ENCODE results near the gene PARD3. TPM values are rescaled to one million over a fixed set of nuclear protein-coding genes. Genes with fewer than 3 reads are reported as not detected.
"Not testable (repeated sequence)": the region's sequence is repeated elsewhere in the genome, so short reads cannot be mapped to it uniquely, and the experiment has no call there.

PARD3 gene
- total RNA-seq, 2 experiments from 2014 or later, result 0.29 to 0.94 TPM

DNA sequence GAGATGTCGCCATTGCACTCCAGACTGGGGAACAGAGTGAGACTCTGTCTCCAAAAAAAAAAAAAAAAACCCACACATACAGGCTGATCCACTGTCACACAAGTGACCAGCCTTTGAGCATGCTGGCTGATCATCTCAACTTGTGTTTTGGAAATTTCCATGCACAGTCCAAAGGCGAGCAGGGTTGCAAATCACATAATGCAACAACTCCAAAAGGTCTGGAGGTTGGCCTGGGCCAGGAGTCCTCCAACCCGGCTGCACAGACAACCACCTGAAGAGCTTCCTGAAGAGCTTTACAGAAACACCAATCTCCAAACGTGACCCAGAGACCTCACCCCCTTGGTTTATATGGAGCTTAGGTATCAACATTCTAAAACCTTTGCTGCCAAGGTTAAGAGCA lies 16.4 kb downstream of the PARD3 start:
- ATAC-seq (no peak), DNase-seq (no peak)
- CTCF ChIA-PET, result no interaction called here
- Mint-ChIP-seq H3K27me3 (no peaks in the 10 kb centered on the region), H3K9me3 (ENCODE audit: low read depth) (no peaks in the 10 kb centered on the region), H3K4me3 (no peak overlapping the region), H3K36me3 (no peaks in the 10 kb centered on the region), H3K4me1 (no peaks in the 10 kb centered on the region), H3K27ac (no peak overlapping the region)

DNA sequence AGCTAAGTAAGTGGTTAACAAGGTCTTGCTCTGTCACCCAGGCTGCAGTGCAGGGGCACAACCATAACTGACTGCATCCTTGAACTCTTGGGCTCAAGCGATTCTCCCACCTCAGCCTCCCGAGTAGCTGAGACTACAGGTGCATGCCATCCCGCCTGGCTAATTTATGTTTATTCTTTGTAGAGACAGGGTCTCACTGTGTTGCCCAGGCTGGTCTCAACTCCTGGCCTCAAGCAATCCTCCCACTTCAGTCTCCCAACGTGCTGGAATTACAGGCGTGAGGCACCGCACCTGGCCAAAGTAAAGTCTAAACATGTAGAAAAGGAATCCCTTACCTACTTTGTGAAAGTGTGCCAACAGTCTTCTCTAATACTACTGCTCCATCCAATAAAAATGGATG lies 17.9 kb downstream of the PARD3 start:
- CTCF ChIA-PET, result no interaction called here
- DNase-seq (no peak), ATAC-seq (no peak)
- Mint-ChIP-seq H3K4me3 (no peak overlapping the region), H3K36me3 (no peaks in the 10 kb centered on the region), H3K4me1 (no peaks in the 10 kb centered on the region), H3K27me3 (no peaks in the 10 kb centered on the region), H3K9me3 (ENCODE audit: low read depth) (no peaks in the 10 kb centered on the region), H3K27ac (no peak overlapping the region)

GRCh38 chr10:34796133-34796532 lies 19.0 kb downstream of the PARD3 start:
- no peaks in the 10 kb centered on the region for H3K36me3 Mint-ChIP-seq
- no peaks in the 10 kb centered on the region for H3K4me1 Mint-ChIP-seq
- H3K4me3 Mint-ChIP-seq, result no peak overlapping the region
- ATAC-seq, result no peak
- H3K27me3 Mint-ChIP-seq, result no peaks in the 10 kb centered on the region
- no peak overlapping the region for H3K27ac Mint-ChIP-seq
- H3K9me3 Mint-ChIP-seq (ENCODE audit: low read depth), result no peaks in the 10 kb centered on the region
- no peak for DNase-seq
- CTCF ChIA-PET, result no interaction called here

GRCh38 chr10:34795334-34795733 lies 19.8 kb downstream of the PARD3 start:
- DNase-seq, result no peak
- H3K27me3 Mint-ChIP-seq, result no peaks in the 10 kb centered on the region
- H3K4me3 Mint-ChIP-seq, result no peak overlapping the region
- CTCF ChIA-PET, result no interaction called here
- no peaks in the 10 kb centered on the region for H3K9me3 Mint-ChIP-seq (ENCODE audit: low read depth)
- H3K4me1 Mint-ChIP-seq, result no peaks in the 10 kb centered on the region
- ATAC-seq, result no peak
- H3K27ac Mint-ChIP-seq, result no peak overlapping the region
- no peaks in the 10 kb centered on the region for H3K36me3 Mint-ChIP-seq

DNA sequence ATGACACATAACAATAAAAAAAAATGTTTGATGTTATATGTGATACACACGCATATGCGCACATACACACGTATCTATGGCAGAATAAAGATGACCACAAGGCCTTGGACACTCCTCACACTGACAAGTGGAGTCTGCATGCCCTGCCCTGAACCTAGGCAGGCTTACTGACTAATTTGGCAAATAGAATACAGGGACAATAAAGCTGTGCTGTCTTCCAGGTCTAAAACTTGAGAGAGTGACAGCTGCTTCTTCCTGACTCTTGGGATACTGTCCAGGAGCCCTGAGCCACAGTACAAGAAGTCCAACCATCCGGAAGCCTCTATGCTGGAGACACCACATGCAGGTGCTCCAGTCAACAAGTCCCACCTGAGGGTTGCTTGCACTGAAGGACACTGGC lies 20.3 kb downstream of the PARD3 start:
- Mint-ChIP-seq H3K4me3 (no peak overlapping the region), H3K9me3 (ENCODE audit: low read depth) (no peaks in the 10 kb centered on the region), H3K36me3 (no peaks in the 10 kb centered on the region), H3K27me3 (no peaks in the 10 kb centered on the region), H3K4me1 (no peaks in the 10 kb centered on the region), H3K27ac (no peak overlapping the region)
- no peak for DNase-seq
- ATAC-seq, result no peak
- CTCF ChIA-PET, result no interaction called here

- H3K27me3 Mint-ChIP-seq; ATAC-seq; H3K9me3 Mint-ChIP-seq (ENCODE audit: low read depth); H3K4me1 Mint-ChIP-seq; H3K36me3 Mint-ChIP-seq; H3K27ac Mint-ChIP-seq; CTCF ChIA-PET; DNase-seq; H3K4me3 Mint-ChIP-seq: not testable (repeated sequence)
Observed at GRCh38 chr10:34793581-34793980, 21.5 kb downstream of the PARD3 start.

- ATAC-seq, result no peak
- Mint-ChIP-seq H3K36me3 (no peaks in the 10 kb centered on the region), H3K9me3 (ENCODE audit: low read depth) (no peaks in the 10 kb centered on the region), H3K27ac (no peak overlapping the region), H3K4me3 (no peak overlapping the region), H3K27me3 (no peaks in the 10 kb centered on the region), H3K4me1 (no peaks in the 10 kb centered on the region)
- no peak for DNase-seq
- CTCF ChIA-PET, result no interaction called here
Observed at GRCh38 chr10:34792881-34793280, 22.2 kb downstream of the PARD3 start.

GRCh38 chr10:34791947-34792346 lies 23.1 kb downstream of the PARD3 start:
- no peak overlapping the region for H3K4me3 Mint-ChIP-seq
- DNase-seq (no peak), ATAC-seq (no peak)
- H3K36me3 Mint-ChIP-seq, result no peaks in the 10 kb centered on the region
- no peaks in the 10 kb centered on the region for H3K4me1 Mint-ChIP-seq
- CTCF ChIA-PET, result no interaction called here
- H3K27ac Mint-ChIP-seq, result no peak overlapping the region
- no peaks in the 10 kb centered on the region for H3K27me3 Mint-ChIP-seq
- no peaks in the 10 kb centered on the region for H3K9me3 Mint-ChIP-seq (ENCODE audit: low read depth)

- ATAC-seq (no peak), DNase-seq (no peak)
- CTCF ChIA-PET, result interaction anchor here (0.6 kb wide), 1 partner anchor 270 kb away, joined by 5 read pairs; no protein-coding TSS in a partner anchor
- Mint-ChIP-seq H3K9me3 (ENCODE audit: low read depth) (no peaks in the 10 kb centered on the region), H3K4me1 (no peaks in the 10 kb centered on the region), H3K36me3 (no peaks in the 10 kb centered on the region), H3K27me3 (no peaks in the 10 kb centered on the region), H3K4me3 (no peak overlapping the region), H3K27ac (no peak overlapping the region)
Observed at GRCh38 chr10:34791228-34791627, 23.9 kb downstream of the PARD3 start.

- Mint-ChIP-seq H3K36me3 (no peaks in the 10 kb centered on the region), H3K27me3 (no peaks in the 10 kb centered on the region), H3K4me3 (no peak overlapping the region), H3K9me3 (ENCODE audit: low read depth) (no peaks in the 10 kb centered on the region), H3K4me1 (no peaks in the 10 kb centered on the region), H3K27ac (no peak overlapping the region)
- CTCF ChIA-PET, result no interaction called here
- DNase-seq (no peak), ATAC-seq (no peak)
Observed at GRCh38 chr10:34789966-34790506, 25.1 kb downstream of the PARD3 start.

DNA sequence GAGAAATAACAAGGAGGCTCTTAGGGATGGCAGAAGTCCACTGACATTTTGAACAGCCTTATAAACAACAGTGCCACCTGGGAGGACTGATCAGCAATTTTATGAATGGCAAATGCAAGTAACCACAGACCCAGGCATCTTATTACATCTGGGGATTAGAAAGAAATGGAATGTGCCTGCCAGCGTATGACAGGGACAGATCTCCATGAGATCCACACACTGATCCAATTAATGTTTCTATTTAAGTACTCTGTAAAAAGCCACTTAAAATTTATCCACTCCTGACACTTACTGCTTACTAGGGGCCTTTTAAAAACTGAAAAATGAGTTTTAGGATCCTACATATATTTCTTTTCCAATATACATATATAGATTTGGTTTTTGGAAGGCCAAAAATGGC lies 28.6 kb downstream of the PARD3 start:
- H3K4me3 Mint-ChIP-seq, result no peak overlapping the region
- DNase-seq (no peak), ATAC-seq (no peak)
- no peaks in the 10 kb centered on the region for H3K4me1 Mint-ChIP-seq
- H3K36me3 Mint-ChIP-seq, result no peaks in the 10 kb centered on the region
- H3K27me3 Mint-ChIP-seq, result peaks cover 12% of the 10 kb centered on the region
- no peak overlapping the region for H3K27ac Mint-ChIP-seq
- H3K9me3 Mint-ChIP-seq (ENCODE audit: low read depth), result no peaks in the 10 kb centered on the region
- CTCF ChIA-PET, result no interaction called here

- Mint-ChIP-seq H3K9me3 (ENCODE audit: low read depth) (no peaks in the 10 kb centered on the region), H3K4me3 (no peak overlapping the region), H3K27ac (no peak overlapping the region), H3K36me3 (no peaks in the 10 kb centered on the region), H3K27me3 (peaks cover 21% of the 10 kb centered on the region), H3K4me1 (peaks cover 4% of the 10 kb centered on the region)
- no peak for DNase-seq
- ATAC-seq, result no peak
- CTCF ChIA-PET, result no interaction called here
Observed at GRCh38 chr10:34781711-34782110, 33.4 kb downstream of the PARD3 start.

DNA sequence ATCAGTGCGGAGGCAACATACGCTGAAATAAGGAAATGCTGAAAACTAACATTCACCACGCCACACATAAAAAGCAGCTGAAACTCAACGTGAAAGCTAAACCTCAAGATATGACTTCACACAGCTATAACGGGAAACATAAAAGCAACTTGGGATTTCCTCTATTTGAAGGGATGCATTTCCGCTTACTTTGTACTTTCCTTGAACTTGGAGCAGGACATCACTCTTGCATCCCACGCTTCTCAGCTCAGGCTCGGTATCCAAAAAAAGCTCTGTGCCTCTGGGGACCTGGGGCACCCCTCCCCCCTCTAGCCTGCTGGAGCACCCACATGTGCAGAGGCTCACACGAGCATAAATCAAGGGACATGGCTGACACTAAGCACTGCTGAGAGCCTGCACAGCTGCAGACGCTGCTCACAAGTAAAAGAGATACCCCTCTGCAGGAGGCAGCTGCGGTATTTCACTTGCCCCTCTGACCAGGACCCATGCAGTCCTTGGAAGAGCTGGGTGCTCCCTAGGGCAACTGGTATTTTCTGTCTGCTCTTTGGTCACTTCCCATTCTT lies 34.2 kb downstream of the PARD3 start:
- Mint-ChIP-seq H3K27me3 (peaks cover 21% of the 10 kb centered on the region), H3K4me3 (no peak overlapping the region), H3K36me3 (no peaks in the 10 kb centered on the region), H3K27ac (no peak overlapping the region), H3K9me3 (ENCODE audit: low read depth) (no peaks in the 10 kb centered on the region), H3K4me1 (peaks cover 4% of the 10 kb centered on the region)
- CTCF ChIA-PET, result no interaction called here
- ATAC-seq, result no peak
- no peak for DNase-seq

GRCh38 chr10:34778237-34778636 lies 36.9 kb downstream of the PARD3 start:
- peaks cover 4% of the 10 kb centered on the region for H3K4me1 Mint-ChIP-seq
- no peaks in the 10 kb centered on the region for H3K9me3 Mint-ChIP-seq (ENCODE audit: low read depth)
- ATAC-seq (no peak), DNase-seq (no peak)
- no peak overlapping the region for H3K4me3 Mint-ChIP-seq
- H3K27me3 Mint-ChIP-seq, result peaks cover 21% of the 10 kb centered on the region
- CTCF ChIA-PET, result no interaction called here
- H3K36me3 Mint-ChIP-seq, result no peaks in the 10 kb centered on the region
- H3K27ac Mint-ChIP-seq, result no peak overlapping the region

Data from activated CD8-positive, alpha-beta memory T cell treated with anti-CD3 and anti-CD28 coated beads, Interleukin-2, amount 10 ng/mL, durations not matched to agents 7 days and 5 days (primary cell).